NCI-H1694 (cell line): ENCODE measurements around the gene ANK3.
"Not testable (repeated sequence)": the region's sequence is repeated elsewhere in the genome, so short reads cannot be mapped to it uniquely, and the experiment has no call there.

Experiments
- DNase-seq: peaks from one replicate; lab custom pipeline; 2025; lab: John Stamatoyannopoulos, UW

ANK3 gene

GRCh38 chr10:60304829-60305379, 84.8 kb downstream of the ANK3 start:
- DNase-seq: no peak

DNA sequence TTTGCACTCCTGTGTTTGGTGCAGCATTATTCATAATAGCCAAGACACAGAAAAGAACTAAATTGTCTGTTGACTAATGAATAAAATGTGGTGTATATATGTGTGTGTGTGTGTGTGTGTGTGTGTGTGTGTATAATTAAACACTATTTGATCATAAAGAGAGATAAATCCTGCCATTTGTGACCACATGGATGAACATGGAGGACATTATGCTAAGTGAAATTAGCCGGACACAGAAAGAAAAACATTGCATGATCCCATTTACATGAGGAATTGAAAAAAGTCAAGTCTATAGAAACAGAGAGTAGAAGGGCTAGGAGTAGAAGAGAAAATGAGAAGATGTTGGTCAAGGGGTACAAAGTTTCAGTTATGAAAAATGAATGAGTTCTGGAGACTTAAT, 85.9 kb downstream of the ANK3 start:
- no peak for DNase-seq

DNA sequence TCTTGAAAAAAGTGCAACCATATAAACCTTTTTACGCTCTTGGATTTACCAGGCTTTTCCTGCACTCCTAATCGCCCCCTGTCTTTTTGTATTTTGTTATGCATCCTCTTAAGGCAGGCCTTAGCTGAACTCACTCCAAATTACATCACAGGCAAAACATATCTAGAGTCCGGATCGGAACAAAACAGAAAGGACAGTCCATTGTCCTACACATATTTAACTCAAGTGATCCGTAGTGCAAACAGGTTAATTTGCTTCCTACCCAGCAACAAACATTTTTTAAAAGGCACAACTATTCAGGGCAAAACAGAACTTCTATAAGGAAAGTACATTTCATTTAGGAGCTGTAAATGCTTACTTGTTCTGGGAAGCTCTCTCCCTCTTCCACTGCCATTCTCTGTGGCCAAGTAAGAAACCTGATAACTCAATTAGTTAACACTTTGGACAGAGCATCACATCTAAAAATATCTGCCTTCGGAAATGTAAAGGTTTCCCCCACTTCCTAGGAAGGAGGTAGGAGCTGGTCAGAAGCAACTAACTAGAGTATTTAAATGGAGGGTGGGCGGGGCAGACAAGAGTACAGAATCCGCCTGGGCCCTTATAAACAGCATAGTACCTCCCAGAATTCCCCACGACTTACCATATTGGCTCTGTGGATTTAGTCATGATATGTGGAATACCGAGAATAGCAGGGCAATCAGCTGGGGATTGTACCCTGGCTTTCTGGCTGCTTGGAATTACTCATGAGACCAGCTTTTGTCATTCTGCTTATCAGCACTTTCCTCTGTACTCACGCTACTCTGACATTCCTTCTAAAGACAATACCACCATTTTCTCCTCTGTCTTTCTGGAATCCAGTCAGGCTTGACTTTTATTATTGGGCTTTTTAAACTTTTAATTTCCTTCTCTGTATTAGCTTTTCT, 89.5 kb downstream of the ANK3 start:
- DNase-seq: no peak

GRCh38 chr10:60299390-60299778, 90.3 kb downstream of the ANK3 start:
- no peak for DNase-seq

GRCh38 chr10:60298408-60299389, 91.0 kb downstream of the ANK3 start:
- peak; percentile 51 for DNase-seq

GRCh38 chr10:60296073-60296472, 93.6 kb downstream of the ANK3 start:
- DNase-seq: no peak

DNA sequence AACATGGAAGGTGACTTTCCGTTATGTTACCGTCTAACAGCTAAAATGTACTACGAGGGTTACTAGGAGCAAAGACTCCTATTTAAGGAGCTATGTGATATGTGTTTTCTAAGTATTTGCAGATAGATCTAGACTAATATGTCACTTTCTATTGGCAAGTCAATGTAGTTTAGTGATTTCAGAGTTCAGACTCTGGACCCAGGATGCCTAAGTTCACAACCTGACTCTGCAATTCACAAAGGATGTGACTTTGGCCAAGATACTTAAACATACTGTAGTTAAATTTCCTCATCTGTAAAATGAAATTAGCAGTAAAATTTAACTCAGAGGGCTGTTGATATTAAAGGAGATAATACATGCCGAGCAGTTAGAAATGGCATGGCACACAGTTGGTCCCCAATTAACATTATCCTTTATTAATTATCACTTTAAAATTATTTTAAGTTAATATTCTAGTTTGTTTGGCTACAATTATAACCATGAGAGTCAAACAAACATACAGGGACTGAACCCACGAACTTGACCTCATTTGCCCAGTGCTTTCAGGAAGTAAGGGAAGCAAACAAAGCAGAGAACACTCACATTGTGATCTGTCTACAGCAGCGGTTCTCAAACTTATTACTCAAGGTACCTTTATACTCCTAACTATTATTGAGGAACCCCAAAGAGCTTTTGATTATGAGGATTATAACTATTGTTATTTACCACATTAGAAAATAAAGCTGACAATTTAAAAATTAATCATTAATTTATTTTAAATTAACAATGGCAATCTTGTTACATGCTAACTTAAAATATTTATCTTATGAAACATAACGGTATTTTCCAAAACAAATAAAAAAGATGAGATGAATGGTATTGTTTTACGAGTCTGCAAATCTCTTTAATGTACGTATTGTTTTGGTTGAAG, 94.4 kb downstream of the ANK3 start:
- no peak for DNase-seq

- no peak for DNase-seq
Measured at GRCh38 chr10:60293581-60294175, 96.0 kb downstream of the ANK3 start.

- no peak for DNase-seq
Measured at GRCh38 chr10:60292998-60293397, 96.7 kb downstream of the ANK3 start.

DNA sequence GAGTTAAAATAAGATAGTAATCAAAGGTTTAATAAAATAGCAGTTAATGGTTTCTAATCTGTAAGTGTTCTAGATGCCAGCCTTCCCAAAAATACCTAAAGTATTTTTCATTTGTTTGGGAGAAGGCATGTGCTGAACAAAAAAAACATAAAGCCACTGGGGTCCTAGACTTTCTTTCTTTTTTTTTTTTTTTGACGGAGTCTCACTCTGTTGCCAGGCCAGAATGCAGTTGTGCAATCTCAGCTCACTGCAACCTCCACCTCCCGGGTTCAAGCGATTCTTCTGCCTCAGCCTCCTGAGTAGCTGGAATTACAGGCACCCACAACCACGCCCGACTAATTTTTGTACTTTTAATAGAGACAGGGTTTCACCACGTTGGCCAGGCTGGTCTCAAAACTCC, 97.1 kb downstream of the ANK3 start:
- DNase-seq: not testable (repeated sequence)

GRCh38 chr10:60291344-60291930, 98.2 kb downstream of the ANK3 start:
- DNase-seq: no peak

DNA sequence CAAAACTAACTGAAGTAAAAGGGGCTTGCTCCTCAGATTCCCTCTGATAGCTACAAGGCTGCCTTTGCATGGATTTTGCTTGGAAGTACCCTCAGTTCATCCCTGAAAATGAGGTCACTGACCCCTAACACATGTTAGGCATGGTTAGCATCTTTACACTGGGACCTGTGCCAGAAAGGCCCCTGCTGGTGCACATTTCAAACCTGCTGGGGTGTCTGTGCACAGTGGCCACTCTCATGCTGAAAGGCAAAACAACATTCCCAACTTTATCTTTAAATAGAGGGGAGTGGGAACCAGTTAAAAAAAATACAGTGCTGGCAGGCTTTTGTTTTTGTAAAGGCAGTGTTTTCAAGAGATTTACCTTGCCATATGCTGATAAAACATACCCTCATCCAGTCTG, 99.1 kb downstream of the ANK3 start:
- DNase-seq: no peak

- no peak for DNase-seq
Measured at GRCh38 chr10:60289800-60290199, 99.9 kb downstream of the ANK3 start.

GRCh38 chr10:60288256-60288655, 101.4 kb downstream of the ANK3 start:
- no peak for DNase-seq

DNA sequence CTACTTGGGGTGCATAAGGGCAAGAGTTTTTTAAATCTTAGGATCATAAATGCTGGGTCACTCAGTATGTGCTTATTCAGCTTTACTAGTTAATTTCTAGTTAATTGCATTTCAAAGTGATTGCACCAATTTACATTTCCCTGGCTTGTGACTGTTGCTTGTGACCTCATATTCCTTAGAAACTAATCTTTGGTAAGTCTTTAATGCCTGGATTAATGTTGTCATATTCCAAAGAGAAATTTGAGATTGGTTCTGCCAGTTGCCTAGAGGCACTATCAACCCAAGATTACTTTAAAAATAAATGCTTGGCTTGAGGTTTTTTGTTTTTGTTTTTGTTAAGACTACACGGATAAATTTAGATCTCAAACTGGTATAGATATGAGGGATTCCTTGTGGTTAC, 103.1 kb downstream of the ANK3 start:
- no peak for DNase-seq

- DNase-seq: no peak
Measured at GRCh38 chr10:60283397-60283796, 106.3 kb downstream of the ANK3 start.

GRCh38 chr10:60282771-60283353, 106.8 kb downstream of the ANK3 start:
- no peak for DNase-seq

- no peak for DNase-seq
Measured at GRCh38 chr10:60281792-60282353, 107.8 kb downstream of the ANK3 start.

GRCh38 chr10:60281331-60281730, 108.3 kb downstream of the ANK3 start:
- DNase-seq: no peak

GRCh38 chr10:60280475-60280874, 109.2 kb downstream of the ANK3 start:
- DNase-seq: no peak
